Activated T-cell treated with anti-CD3 and anti-CD28 coated beads for 4 hours (primary cell): ENCODE measurements around the gene CCDC88C.

Experiments
- DNase-seq: peaks from one replicate; pipeline ENCODE4 v3.0.0-alpha.2; 2020

Gene CCDC88C

GRCh38 chr14:91342206-91342760 lies 75.3 kb downstream of the CCDC88C start:
- DNase-seq, result no peak

- no peak for DNase-seq
Measured at GRCh38 chr14:91341751-91342154, 75.9 kb downstream of the CCDC88C start.

- DNase-seq, result no peak
Measured at GRCh38 chr14:91341334-91341733, 76.3 kb downstream of the CCDC88C start.

- no peak for DNase-seq
Measured at GRCh38 chr14:91339671-91340369, 77.8 kb downstream of the CCDC88C start.

GRCh38 chr14:91339076-91339475 lies 78.5 kb downstream of the CCDC88C start:
- DNase-seq, result no peak

GRCh38 chr14:91338379-91338778 lies 79.2 kb downstream of the CCDC88C start:
- DNase-seq, result no peak

GRCh38 chr14:91337699-91338335 lies 79.8 kb downstream of the CCDC88C start:
- DNase-seq, result no peak

GRCh38 chr14:91336093-91336450 lies 81.5 kb downstream of the CCDC88C start:
- no peak for DNase-seq

- DNase-seq, result no peak
Measured at GRCh38 chr14:91335191-91336092, 82.2 kb downstream of the CCDC88C start.

GRCh38 chr14:91333650-91334039 lies 84.0 kb downstream of the CCDC88C start:
- no peak for DNase-seq

- no peak for DNase-seq
Measured at GRCh38 chr14:91332986-91333649, 84.5 kb downstream of the CCDC88C start.

GRCh38 chr14:91332171-91332985 lies 85.2 kb downstream of the CCDC88C start:
- DNase-seq, result no peak

GRCh38 chr14:91331721-91332120 lies 85.9 kb downstream of the CCDC88C start:
- DNase-seq, result no peak

- no peak for DNase-seq
Measured at GRCh38 chr14:91330856-91331255, 86.8 kb downstream of the CCDC88C start.

GRCh38 chr14:91330096-91330696 lies 87.4 kb downstream of the CCDC88C start:
- no peak for DNase-seq

GRCh38 chr14:91329486-91330014 lies 88.1 kb downstream of the CCDC88C start:
- no peak for DNase-seq

- no peak for DNase-seq
Measured at GRCh38 chr14:91328313-91329050, 89.1 kb downstream of the CCDC88C start.

GRCh38 chr14:91327661-91328312 lies 89.8 kb downstream of the CCDC88C start:
- DNase-seq, result no peak

- no peak for DNase-seq
Measured at GRCh38 chr14:91327250-91327595, 90.4 kb downstream of the CCDC88C start.
